NCI-H128 (cell line): Measurements from ENCODE around the gene IL20.

ENCODE experiments used
- DNase-seq: peaks from one replicate; lab custom pipeline; 2025; ENCODE audit not compliant: unreplicated experiment; lab: John Stamatoyannopoulos, UW

IL20 gene

DNA sequence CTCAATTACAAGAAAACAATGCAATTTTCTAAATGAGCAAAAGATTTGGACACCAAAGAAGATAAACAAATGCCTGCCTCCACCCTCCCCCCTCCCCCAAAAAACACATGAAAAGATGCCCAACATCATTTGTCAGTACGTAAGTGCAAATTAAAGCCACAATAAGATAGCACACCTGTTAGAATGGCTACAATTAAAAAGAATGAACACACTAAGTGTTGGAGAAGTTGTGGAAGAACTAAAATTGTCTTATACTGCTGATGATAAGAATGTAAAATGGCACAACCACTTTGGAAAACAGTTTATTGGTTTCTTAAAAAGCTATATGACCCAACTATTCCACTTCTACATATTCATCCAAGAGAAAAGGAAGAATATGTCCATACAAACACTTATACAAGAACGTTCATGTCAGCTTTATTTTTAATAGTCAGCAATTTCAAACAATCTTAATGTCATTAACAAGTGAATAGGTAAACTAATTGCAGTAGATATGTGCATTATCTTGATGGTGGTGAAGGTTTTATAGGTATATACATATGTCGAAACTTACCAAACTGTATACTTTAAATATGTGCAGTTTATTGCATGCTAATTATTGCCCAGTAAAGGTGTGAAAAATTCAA is 10.4 kb downstream of the IL20 start:
- DNase-seq, result no peak

DNA sequence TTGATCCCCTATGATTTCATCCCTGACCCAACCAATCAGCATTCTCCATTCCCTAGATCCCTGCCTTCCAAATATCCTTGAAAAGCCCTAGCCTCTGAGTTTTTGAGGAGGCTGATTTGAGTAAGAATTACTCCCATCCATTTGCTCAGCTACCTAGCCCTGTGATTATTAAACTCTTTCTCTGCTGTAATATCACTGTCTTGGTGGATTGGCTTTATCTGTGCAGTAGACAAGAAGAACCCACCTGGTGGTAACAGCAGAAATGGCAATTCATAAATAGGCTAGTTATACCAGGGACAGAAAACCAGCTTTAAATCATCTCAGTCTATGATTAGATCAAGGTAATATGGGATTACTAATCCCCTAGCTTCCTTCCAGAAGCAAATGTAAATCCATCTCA is 13.0 kb downstream of the IL20 start:
- DNase-seq, result no peak

DNA sequence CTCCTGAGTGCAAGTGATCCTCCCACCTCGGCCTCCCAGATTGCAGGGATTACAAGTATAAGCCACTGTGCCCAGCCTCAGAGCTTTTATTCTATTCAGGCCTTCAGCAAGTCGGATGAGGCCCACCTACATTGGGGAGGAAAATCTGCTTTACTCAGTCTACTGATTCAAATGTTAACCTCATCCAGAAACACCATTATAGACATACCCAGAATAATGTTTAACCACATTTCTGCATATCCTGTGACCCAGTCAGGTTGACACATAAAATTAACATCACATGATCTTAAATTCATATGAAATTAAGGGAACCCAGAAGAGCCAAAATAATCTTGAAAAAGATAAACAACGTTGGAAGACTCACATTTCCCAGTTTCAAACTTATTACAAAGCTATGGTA is 14.9 kb downstream of the IL20 start:
- DNase-seq, result no peak

DNA sequence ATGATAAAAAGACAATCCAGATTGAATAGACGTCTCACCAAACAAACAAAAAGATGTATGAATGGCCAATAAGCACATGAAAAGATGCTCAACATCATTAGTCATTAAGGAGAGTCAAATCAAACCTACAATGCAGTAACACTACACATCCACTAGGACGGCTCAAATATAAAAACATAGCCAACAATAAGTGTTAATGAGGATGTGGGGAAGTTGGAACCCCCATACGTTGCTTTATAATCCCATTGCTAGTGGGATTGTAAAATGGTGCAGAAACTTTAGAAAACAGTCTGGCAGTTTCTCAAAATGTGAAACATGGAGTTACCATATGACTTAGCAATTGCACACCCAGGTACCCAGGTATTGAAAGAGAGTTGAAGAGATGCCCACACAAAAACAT is 17.1 kb downstream of the IL20 start:
- DNase-seq, result no peak

GRCh38 chr1:206883160-206883559 is 17.7 kb downstream of the IL20 start:
- no peak for DNase-seq

DNA sequence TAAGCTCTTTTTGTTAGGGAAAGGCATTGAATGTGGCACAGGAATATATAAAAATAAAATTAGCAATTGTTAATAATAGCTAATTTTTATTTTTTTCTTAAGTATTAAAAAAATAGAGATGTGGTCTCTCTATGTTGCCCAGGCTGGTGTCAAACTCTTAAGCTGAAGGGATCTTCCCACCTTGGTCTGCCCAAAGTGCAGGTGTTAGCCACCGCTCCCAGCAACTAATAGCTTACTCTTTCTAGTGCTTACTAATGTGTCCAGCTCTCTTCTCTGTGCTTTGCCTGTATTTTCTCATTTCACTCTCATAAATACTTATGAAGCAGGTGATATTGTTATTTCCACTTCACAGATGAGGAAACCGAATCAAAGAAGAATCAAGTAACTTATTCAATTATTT is 18.5 kb downstream of the IL20 start:
- no peak for DNase-seq

- no peak for DNase-seq
These were observed 20.1 kb downstream of the IL20 start for GRCh38 chr1:206885341-206886060.

- DNase-seq, result no peak
These were observed 21.4 kb downstream of the IL20 start for GRCh38 chr1:206886831-206887230.

DNA sequence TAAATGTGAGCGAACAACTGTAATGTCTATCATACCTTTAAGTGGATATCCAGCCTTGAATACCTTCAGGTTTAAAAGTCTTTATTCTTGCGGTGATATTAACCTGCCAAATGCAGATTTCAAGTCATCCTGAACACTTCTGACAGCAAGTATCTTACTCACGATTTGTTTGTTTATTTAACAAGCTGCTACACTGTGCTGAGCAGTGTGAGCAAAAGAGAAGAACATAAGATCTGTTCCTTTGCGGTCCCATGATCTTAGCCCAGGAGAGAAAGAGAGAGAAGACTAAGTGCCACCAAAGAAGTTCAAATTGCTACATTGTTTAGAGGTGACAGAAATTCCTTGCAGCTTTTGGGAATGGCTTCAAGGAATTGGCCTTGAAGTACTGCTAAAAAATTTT is 22.3 kb downstream of the IL20 start:
- no peak for DNase-seq

DNA sequence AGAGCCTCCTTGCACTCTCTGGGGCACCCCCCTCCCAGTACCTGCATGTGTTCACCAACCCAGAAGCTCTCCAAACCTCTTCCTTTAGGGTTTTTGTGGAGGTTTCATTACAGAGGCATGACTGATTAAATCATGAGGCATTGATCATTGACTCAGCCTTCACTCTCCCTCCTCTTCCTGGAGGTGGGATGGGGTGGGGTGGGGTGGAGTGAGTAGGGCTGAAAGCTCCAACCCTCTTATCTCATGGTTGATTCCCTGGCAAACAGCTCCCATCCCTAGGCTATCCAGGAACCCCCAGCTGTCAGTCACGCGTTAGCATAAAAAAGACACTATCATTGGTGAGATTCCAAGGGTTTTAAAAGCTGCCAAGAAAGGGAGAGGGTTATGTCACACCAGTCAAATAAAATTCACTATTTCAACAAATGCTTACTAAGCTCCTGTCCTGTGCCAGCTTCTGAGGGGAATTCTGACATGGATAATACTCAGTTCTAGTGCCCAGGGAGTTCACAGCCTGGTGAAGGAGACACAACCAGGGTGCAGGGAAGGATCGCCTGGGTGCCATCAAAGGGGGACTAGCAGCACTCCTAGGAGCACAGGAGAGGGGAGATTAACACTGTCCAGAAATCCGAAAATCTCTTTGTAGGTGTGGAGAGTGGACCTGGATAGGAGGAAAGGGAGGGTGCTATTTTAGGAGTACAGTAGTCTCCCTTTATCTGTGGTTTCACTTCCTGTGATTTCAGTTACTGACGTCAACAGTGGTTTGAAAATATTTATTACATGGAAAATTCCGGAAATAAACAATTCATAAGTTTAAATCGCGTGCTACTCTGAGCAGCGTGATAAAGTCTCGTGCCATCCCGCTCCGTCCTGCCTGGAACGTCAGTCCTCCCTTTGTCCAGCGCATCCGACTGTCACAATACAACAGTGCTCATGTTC is 25.0 kb downstream of the IL20 start:
- DNase-seq, result no peak

GRCh38 chr1:206891412-206891811 is 26.0 kb downstream of the IL20 start:
- no peak for DNase-seq

- DNase-seq, result no peak
These were observed 27.0 kb downstream of the IL20 start for GRCh38 chr1:206892351-206892984.

DNA sequence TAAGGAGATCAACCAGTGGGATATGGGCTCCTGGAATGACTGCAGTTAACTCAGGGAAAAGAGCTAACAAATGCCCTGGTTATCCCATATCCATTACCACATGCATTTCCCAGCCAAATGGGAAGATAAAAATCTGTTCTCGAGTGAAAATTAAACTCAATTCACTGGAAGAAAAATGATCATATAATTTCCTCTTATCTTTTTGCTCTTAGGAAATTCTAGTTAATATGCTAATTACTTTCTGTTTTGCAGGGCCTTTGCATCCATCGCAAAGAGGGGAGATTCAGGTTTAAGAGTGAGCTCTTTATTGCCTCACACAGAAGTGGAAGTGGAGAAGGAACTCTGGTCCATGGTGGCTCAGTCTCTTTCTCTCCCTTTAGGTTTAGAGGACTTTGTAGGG is 28.0 kb downstream of the IL20 start:
- DNase-seq, result no peak

GRCh38 chr1:206895325-206895724 is 29.9 kb downstream of the IL20 start:
- no peak for DNase-seq

DNA sequence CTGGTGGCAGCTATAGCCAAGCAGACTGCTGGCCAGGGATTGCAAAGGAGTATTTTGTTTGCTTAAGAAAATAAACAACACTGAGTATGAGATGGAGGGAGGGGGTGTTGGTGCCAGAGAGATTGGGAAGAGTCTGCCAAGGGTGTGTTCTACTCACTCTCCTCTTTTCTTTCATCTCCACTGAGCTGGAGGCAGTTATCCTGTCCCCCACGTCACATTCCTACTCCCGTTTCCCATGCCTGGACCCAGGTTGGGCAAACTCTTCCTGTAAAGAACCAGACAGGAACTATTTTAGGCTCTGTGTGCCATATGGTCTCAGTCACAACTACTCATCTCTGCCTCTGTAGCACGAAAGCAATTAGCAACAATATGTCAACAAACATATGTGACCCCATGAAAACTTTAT is 30.4 kb downstream of the IL20 start:
- DNase-seq, result no peak

DNA sequence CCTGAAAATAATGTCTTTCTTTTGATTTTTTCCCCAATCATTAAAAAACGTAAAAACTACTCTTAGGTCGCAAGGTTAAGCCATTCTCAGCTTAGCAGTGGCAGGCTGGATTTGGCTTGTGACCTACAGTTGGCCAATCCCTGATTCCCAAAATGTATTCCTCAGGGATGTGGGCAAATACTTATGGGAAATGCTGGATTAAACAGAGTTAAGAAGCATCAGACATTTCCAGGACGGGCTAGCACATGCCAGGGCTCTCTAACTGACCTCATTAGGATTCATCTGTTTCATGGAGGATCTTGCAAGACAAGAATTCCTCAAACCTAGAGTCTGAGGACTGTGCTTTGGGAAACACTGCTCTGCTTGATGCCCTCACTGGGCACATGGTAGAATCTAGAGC is 30.8 kb downstream of the IL20 start:
- no peak for DNase-seq

GRCh38 chr1:206897175-206897574 is 31.8 kb downstream of the IL20 start, which contains the start of gene IL24:
IL24 (plus strand) TSS chr1:206897443; CDS start chr1:206897833, 390 bp downstream.
- no peak for DNase-seq

DNA sequence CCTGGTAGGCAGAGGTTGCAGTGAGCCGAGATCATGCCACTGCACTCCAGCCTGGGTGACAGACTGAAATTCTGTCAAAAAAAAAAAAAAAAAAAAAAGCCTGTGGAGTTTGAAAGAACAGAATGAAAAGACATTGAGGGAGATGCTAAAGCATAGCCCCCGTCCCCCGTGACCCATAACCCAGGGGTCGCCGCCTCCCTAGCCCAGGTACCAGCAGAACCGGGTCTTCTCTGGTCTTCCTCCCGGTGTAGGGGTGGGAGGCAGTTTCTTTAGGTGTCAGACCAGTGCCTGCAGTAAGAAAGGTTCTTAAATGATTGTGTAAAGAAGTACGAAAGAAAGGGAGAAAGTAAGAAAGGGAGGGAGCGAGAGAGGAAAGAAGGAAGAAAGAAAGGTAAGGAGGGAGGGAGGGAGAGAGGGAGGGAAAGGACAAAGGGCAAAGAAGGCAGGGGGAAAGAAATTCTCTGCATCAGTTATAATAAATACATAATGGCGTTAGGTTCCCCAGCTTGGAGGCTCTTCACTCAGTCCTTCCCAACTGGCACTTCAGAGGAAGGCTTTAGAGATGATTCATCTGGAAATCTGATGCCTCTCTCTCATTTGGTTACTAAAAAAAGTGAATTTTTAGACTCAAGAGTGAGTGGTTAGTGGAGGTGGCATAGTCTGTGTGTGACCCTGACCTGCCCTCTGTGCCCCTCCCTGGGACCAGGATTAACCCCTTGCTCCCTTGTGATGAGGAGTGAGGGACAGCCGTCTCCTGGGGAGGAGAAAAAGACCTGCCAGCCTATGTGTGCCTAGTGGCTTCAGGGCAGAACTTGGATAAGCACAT is 32.9 kb downstream of the IL20 start:
- DNase-seq, result no peak

GRCh38 chr1:206898915-206899431 is 33.5 kb downstream of the IL20 start:
- no peak for DNase-seq

DNA sequence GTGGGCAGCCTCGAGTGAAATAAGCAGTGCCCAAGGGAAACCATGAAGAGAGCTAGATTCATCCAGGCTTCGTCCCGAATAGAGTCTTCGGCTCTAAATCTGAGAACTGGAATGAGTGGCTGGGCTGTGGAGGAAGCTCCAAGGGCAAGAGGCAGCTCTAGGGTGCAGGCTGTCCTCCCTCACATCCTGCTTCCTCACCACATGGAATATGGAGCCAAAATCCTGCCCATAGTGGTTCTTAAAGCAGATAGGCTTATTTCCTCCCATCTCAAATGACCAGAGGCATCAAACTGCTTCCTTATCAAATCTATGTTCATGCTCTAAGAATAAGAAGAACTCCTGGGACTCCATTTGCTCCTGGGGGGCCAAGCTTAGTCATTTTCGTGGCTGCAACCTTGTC is 34.3 kb downstream of the IL20 start:
- DNase-seq, result no peak
